Uterus (tissue), 4 donors: ENCODE measurements around the gene LTBP4. TPM values are rescaled to one million over a fixed set of nuclear protein-coding genes. Genes with fewer than 3 reads are reported as not detected.

Experiments used
- DNase-seq, 2 donors: peaks; one replicate each; pipeline ENCODE4 v3.0.0-alpha.2; 2019 to 2020
- H3K27ac ChIP-seq, 2 donors: fragments of 200-600 bp; sonication (generic); 1 replicate in 1 of 2; 2 replicates in 1 of 2; pipeline ENCODE4 v1.5.1; 2016 to 2018
- H3K27me3 ChIP-seq, 2 donors: fragments of 200-600 bp; sonication (generic); one replicate each; pipeline ENCODE4 v1.5.1; 2018 to 2019; ENCODE audit warnings: control low read depth in 1 of 2
- H3K36me3 ChIP-seq, 2 donors: fragments of 200-600 bp; sonication (generic); one replicate each; pipeline ENCODE4 v1.5.1; 2019; ENCODE audit warnings: control low read depth in 1 of 2
- H3K4me1 ChIP-seq, 2 donors: fragments of 200-600 bp; sonication (generic); one replicate each; pipeline ENCODE4 v1.5.1; 2018 to 2019; ENCODE audit warnings: control low read depth in 1 of 2
- H3K4me3 ChIP-seq, 2 donors: fragments of 200-600 bp; sonication (generic); 1 replicate in 1 of 2; 2 replicates in 1 of 2; pipeline ENCODE4 v1.5.1; 2018 to 2019; ENCODE audit warnings: mild to moderate bottlenecking in 1 of 2
- H3K9me3 ChIP-seq, 2 donors: fragments of 200-600 bp; sonication (generic); one replicate each; pipeline ENCODE4 v1.5.1; 2019; ENCODE audit warnings: control low read depth in 1 of 2
- POLR2A ChIP-seq, 2 donors: fragments of 450-650 bp; IDR thresholded peaks; one replicate each; pipeline ENCODE4 v1.6.1; 2016; ENCODE audit warnings: antibody characterized with exemption in 2 of 2, mild to moderate bottlenecking in 1 of 2, moderate library complexity in 1 of 2
- intact Hi-C: fragments of 100-400 bp; cut with DNase I; formaldehyde crosslinking; loops from one replicate; pipeline ENCODE4 v1.15.1; 2023; ENCODE audit warnings: low total_unique reads
- total RNA-seq, 4 donors: library from RNA; depleted of rRNA in 3 of 4; stranded (reverse); fragments of >200 nt in 3 of 4; gene quantifications; one replicate each; pipeline versions ENCODE4 v1.1.0 to v1.2.4, GENCODE V29; 2014 to 2023
- TF ChIP-seq, protein P1 (sequence below), 4 experiments: fragments of 200-600 bp in 2 of 4; fragments of 450-650 bp in 2 of 4; sonication (generic) in 2 of 4; IDR thresholded peaks; one replicate each; pipeline ENCODE4 v1.5.1; 2016 to 2019; ENCODE audit warnings: antibody characterized with exemption in 4 of 4, mild to moderate bottlenecking in 2 of 4, moderate library complexity in 1 of 4
- donor health status: DM: yes; HTN: yes; CAD: no.

The LTBP4 gene
- total RNA-seq, 4 donors from 2014 or later, result 163 to 1,000 (median 501) TPM

DNA sequence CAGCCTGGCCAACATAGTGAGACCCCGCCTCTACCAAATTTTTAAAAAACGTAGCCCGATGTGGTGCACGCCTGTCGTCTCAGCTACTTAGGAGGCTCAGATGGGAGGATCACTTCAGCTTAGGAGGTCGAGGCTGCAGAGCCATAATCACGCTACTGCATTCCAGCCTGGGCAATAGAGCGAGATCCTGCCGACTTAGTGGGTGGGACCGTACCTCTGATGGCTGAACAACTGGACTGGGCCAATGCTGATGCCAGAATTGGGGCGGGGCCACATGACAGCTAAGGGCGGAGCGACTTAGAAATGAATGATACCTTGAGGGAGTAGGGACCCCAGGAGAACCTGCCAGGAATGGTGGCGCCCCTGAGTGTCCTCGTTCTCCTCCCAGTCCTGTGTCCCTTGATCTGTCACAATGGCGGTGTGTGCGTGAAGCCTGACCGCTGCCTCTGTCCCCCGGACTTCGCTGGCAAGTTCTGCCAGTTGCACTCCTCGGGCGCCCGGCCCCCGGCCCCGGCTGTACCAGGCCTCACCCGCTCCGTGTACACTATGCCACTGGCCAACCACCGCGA, 3.6 kb downstream of the LTBP4 start:
- peak overlapping the region; percentile 5 to 26 for H3K4me3 ChIP-seq
- peaks cover 0 to 38% of the 10 kb centered on the region in 2 donors for H3K4me1 ChIP-seq
- DNase-seq, result peak in 1 of 2 donors; percentile 59
- no peak for TF ChIP-seq POLR2A (IDR thresholded peaks at IDR 0.05)
- TF ChIP-seq, protein P1, sequence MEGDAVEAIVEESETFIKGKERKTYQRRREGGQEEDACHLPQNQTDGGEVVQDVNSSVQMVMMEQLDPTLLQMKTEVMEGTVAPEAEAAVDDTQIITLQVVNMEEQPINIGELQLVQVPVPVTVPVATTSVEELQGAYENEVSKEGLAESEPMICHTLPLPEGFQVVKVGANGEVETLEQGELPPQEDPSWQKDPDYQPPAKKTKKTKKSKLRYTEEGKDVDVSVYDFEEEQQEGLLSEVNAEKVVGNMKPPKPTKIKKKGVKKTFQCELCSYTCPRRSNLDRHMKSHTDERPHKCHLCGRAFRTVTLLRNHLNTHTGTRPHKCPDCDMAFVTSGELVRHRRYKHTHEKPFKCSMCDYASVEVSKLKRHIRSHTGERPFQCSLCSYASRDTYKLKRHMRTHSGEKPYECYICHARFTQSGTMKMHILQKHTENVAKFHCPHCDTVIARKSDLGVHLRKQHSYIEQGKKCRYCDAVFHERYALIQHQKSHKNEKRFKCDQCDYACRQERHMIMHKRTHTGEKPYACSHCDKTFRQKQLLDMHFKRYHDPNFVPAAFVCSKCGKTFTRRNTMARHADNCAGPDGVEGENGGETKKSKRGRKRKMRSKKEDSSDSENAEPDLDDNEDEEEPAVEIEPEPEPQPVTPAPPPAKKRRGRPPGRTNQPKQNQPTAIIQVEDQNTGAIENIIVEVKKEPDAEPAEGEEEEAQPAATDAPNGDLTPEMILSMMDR (IDR thresholded peaks at IDR 0.05), result no peak
- peak overlapping the region; percentile 91 to 97 for H3K27ac ChIP-seq
- H3K36me3 ChIP-seq, result no peaks in the 10 kb centered on the region
- intact Hi-C loops, result loop anchor here (10.0 kb wide), 1 partner anchor 140 kb away; the partner anchor contains the start of genes BLVRB and SPTBN4
- H3K27me3 ChIP-seq, result no peaks in the 10 kb centered on the region
- no peaks in the 10 kb centered on the region for H3K9me3 ChIP-seq

DNA sequence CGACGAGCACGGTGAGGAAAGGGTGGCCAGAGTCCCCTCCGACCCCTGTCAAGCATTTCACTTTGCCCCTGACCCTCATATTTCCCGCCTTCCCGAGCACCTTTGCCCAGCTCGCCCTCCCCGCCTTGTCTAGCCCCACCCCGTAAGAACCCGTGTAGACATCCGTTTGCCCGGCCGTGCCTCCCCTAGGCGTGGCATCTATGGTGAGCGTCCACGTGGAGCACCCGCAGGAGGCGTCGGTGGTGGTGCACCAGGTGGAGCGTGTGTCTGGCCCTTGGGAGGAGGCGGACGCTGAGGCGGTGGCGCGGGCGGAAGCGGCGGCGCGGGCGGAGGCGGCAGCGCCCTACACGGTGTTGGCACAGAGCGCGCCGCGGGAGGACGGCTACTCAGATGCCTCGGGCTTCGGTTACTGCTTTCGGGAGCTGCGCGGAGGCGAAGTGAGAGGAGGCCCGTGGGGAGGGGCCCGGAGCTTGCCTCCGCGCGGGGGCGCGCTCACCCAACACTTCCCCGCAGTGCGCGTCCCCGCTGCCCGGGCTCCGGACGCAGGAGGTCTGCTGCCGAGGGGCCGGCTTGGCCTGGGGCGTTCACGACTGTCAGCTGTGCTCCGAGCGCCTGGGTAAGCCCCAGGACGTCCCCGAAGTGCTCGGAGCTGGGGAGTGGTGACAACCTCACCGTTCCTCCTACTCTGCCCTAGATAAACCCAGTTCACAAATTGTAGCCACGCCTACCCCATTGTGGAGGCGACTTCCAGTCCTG, 4.2 kb downstream of the LTBP4 start:
- intact Hi-C loops, result loop anchor here (10.0 kb wide), 1 partner anchor 141 kb away; the partner anchor contains the start of genes BLVRB and SPTBN4
- H3K27ac ChIP-seq, result peak overlapping the region; percentile 44 to 67
- peak overlapping the region; percentile 5 to 26 for H3K4me3 ChIP-seq
- peak in 1 of 2 donors; percentile 41 for TF ChIP-seq POLR2A (IDR thresholded peaks at IDR 0.05)
- TF ChIP-seq, protein P1 (IDR thresholded peaks at IDR 0.05), result peak; percentile 11 to 41 (median 32)
- H3K36me3 ChIP-seq, result no peaks in the 10 kb centered on the region
- peaks cover 0 to 33% of the 10 kb centered on the region in 2 donors for H3K4me1 ChIP-seq
- peak; percentile 67 to 75 for DNase-seq
- H3K27me3 ChIP-seq, result no peaks in the 10 kb centered on the region
- no peaks in the 10 kb centered on the region for H3K9me3 ChIP-seq

DNA sequence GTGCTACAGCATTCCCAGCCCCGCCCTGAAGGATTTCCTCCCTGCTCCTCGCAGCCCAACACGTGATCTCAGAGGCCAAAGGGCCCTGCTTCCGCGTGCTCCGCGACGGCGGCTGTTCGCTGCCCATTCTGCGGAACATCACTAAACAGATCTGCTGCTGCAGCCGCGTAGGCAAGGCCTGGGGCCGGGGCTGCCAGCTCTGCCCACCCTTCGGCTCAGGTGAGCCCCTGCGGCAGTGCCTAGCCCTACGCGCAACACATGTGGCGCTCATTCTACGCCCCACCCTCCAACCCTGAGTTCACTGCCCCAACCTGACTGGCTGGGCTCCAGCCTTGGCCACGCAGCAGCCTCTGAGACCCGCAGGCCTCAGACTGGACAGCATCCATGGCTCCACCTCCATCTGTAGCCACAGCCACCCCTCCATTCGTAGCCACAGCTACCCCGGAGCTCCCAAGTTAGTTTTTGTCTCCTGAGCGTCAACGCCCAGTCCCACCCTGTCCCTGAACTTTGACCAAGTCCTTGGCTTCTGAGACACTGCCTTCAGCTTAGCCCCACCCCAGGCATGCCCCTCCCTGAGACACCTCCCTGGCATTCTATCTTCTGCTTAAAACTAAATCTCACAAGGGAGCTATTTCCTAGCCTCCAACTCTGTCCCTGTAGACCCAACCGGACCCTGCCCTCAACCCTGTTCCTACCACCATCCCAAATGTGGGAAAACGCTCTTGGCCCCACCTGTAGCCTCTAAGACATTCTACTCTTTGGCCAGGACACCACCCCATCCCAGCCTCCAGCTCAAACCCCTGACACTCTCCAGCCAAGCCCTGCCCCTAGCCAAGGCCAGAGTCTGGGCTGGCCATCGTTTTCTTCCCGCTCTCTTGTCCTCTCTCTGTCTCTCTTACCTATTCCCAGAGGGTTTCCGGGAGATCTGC, 6.4 kb downstream of the LTBP4 start:
- Histone ChIP-seq H3K9me3 (no peaks in the 10 kb centered on the region), H3K4me3 (no peak overlapping the region), H3K4me1 (peaks cover 0 to 22% of the 10 kb centered on the region in 2 donors), H3K27ac (peak overlapping the region in 1 of 2 donors; percentile 11), H3K36me3 (no peaks in the 10 kb centered on the region), H3K27me3 (no peaks in the 10 kb centered on the region)
- DNase-seq, result no peak
- intact Hi-C loops, result loop anchor here (10.0 kb wide), 1 partner anchor 143 kb away; the partner anchor contains the start of genes BLVRB and SPTBN4
- no peak for TF ChIP-seq POLR2A (IDR thresholded peaks at IDR 0.05)
- TF ChIP-seq, protein P1 (IDR thresholded peaks at IDR 0.05), result no peak

DNA sequence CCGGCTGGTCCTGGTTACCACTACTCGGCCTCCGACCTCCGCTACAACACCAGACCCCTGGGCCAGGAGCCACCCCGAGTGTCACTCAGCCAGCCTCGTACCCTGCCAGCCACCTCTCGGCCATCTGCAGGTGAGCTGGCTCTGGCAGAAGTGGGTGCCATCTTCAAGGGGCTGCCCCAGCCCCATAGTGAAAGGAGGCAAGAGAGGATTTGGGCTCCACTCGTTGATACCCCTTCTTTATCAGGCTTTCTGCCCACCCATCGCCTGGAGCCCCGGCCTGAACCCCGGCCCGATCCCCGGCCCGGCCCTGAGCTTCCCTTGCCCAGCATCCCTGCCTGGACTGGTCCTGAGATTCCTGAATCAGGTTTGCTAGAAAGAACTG, 7.1 kb downstream of the LTBP4 start:
- Histone ChIP-seq H3K9me3 (no peaks in the 10 kb centered on the region), H3K36me3 (no peaks in the 10 kb centered on the region), H3K27me3 (no peaks in the 10 kb centered on the region), H3K27ac (peak overlapping the region in 1 of 2 donors; percentile 11), H3K4me3 (no peak overlapping the region), H3K4me1 (peaks cover 0 to 16% of the 10 kb centered on the region in 2 donors)
- TF ChIP-seq, protein P1 (IDR thresholded peaks at IDR 0.05), result no peak
- no peak for TF ChIP-seq POLR2A (IDR thresholded peaks at IDR 0.05)
- intact Hi-C loops, result loop anchor here (10.0 kb wide), 1 partner anchor 143 kb away; the partner anchor contains the start of genes BLVRB and SPTBN4
- no peak for DNase-seq
